Glomerular endothelial cell (primary cell): ENCODE data around the gene KLF16. TPM values are rescaled to one million over a fixed set of nuclear protein-coding genes. Genes with fewer than 3 reads are reported as not detected.

ENCODE experiments used
- DNase-seq: peaks from one replicate; pipeline ENCODE4 v3.0.0-alpha.2; 2011; ENCODE audit warnings: low read depth, low spot score; ENCODE audit errors: extremely low read depth
- total RNA-seq: library from RNA; depleted of rRNA; stranded (reverse); fragments of >200 nt; gene quantifications from 2 replicates; pipeline ENCODE4 v1.2.3, GENCODE V29; 2015

The KLF16 gene
- total RNA-seq, 1 donor from 2014 or later = 35.6 TPM

GRCh38 chr19:1871630-1872029 lies 8.3 kb upstream of the KLF16 start:
- DNase-seq = no peak

GRCh38 chr19:1871140-1871597 lies 7.8 kb upstream of the KLF16 start:
- DNase-seq = no peak

GRCh38 chr19:1868971-1869370 lies 5.6 kb upstream of the KLF16 start:
- DNase-seq = no peak

GRCh38 chr19:1867349-1867724 lies 4.0 kb upstream of the KLF16 start:
- no peak for DNase-seq

- no peak for DNase-seq
Measured at GRCh38 chr19:1866693-1867348, 3.4 kb upstream of the KLF16 start.

- no peak for DNase-seq
Measured at GRCh38 chr19:1865172-1866010, 2.0 kb upstream of the KLF16 start.

GRCh38 chr19:1864480-1865171 lies 1.2 kb upstream of the KLF16 start:
- DNase-seq = no peak

GRCh38 chr19:1863638-1864479 lies 480 bp upstream of the KLF16 start:
- DNase-seq = no peak

GRCh38 chr19:1862424-1863327 lies 703 bp downstream of the KLF16 start:
- DNase-seq = no peak

- DNase-seq = no peak
Measured at GRCh38 chr19:1862068-1862423, 1.3 kb downstream of the KLF16 start.

GRCh38 chr19:1861599-1862031 lies 1.8 kb downstream of the KLF16 start:
- no peak for DNase-seq

- DNase-seq = no peak
Measured at GRCh38 chr19:1860821-1861598, 2.4 kb downstream of the KLF16 start.

- no peak for DNase-seq
Measured at GRCh38 chr19:1860042-1860775, 3.2 kb downstream of the KLF16 start.

- DNase-seq = no peak
Measured at GRCh38 chr19:1859331-1859781, 4.0 kb downstream of the KLF16 start.

GRCh38 chr19:1858412-1859081 lies 4.8 kb downstream of the KLF16 start:
- DNase-seq = no peak

GRCh38 chr19:1857648-1858326 lies 5.6 kb downstream of the KLF16 start:
- no peak for DNase-seq
